Gastroesophageal sphincter (tissue), 4 donors: Measurements from ENCODE around the gene CLDN20. TPM values are rescaled to one million over a fixed set of nuclear protein-coding genes. Genes with fewer than 3 reads are reported as not detected.
A peak's percentile ranks its signal among the peaks of the same experiment; 100 is the strongest.
"Not testable (repeated sequence)": the region's sequence is repeated elsewhere in the genome, so short reads cannot be mapped to it uniquely, and the experiment has no call there.

Source experiments
- ATAC-seq: fragments of 150-250 bp; one replicate; pipeline ENCODE4 v1.9.1; 2016; ENCODE audit warnings: mild to moderate bottlenecking, moderate library complexity
- H3K27ac ChIP-seq, 4 donors: fragments of 200-600 bp; sonication (generic) in 3 of 4; 1 replicate in 3 of 4; 2 replicates in 1 of 4; pipeline ENCODE4 v1.5.1; 2016 to 2019
- H3K27me3 ChIP-seq: fragments of 200-600 bp; sonication (generic); one replicate; pipeline ENCODE4 v1.5.1; 2019
- H3K36me3 ChIP-seq, 2 donors: fragments of 200-600 bp; sonication (generic); one replicate each; pipeline ENCODE4 v1.5.1; 2019; ENCODE audit warnings: control low read depth in 1 of 2
- H3K4me1 ChIP-seq, 3 donors: fragments of 200-600 bp; sonication (generic); 1 replicate in 2 of 3; 2 replicates in 1 of 3; pipeline ENCODE4 v1.5.1; 2016 to 2019; ENCODE audit warnings: control low read depth in 2 of 3
- H3K4me3 ChIP-seq, 2 donors: fragments of 200-600 bp; sonication (generic); one replicate each; pipeline ENCODE4 v1.5.1; 2019; ENCODE audit warnings: mild to moderate bottlenecking in 1 of 2, moderate library complexity in 1 of 2
- H3K9me3 ChIP-seq, 3 donors: fragments of 200-600 bp; sonication (generic); one replicate each; pipeline ENCODE4 v1.5.1; 2017 to 2019; ENCODE audit warnings: control low read depth in 2 of 3
- CTCF ChIP-seq, 4 experiments: fragments of 200-600 bp in 2 of 4; fragments of 450-650 bp in 2 of 4; sonication (generic) in 1 of 4; IDR thresholded peaks; one replicate each; pipeline ENCODE4 v1.5.1; 2017 to 2019; ENCODE audit warnings: antibody characterized with exemption in 4 of 4, mild to moderate bottlenecking in 2 of 4, moderate library complexity in 2 of 4
- EP300 ChIP-seq: sonication (generic); formaldehyde crosslinking; IDR thresholded peaks from one replicate; pipeline ENCODE4 v1.6.1; 2017; ENCODE audit warnings: antibody characterized with exemption, mild to moderate bottlenecking
- POLR2A ChIP-seq, 2 donors: fragments of 450-650 bp; IDR thresholded peaks; one replicate each; pipeline ENCODE4 v1.6.1; 2017; ENCODE audit warnings: antibody characterized with exemption in 2 of 2, mild to moderate bottlenecking in 2 of 2, moderate library complexity in 1 of 2
- POLR2AphosphoS5 ChIP-seq: sonication (generic); formaldehyde crosslinking; IDR thresholded peaks from one replicate; pipeline ENCODE4 v1.6.1; 2017; ENCODE audit warnings: antibody characterized with exemption
- WGBS, 2 donors: methylation state at CpG; one replicate each; pipeline ENCODE4 v1.1.5; 2018; ENCODE audit warnings: low coverage in 1 of 2; 5-methylcytosine and 5-hydroxymethylcytosine counted together
- total RNA-seq, 4 donors: library from RNA; depleted of rRNA; stranded (reverse); fragments of >200 nt; gene quantifications; one replicate each; pipeline ENCODE4 v1.1.0, GENCODE V29; 2016

Gene CLDN20
- total RNA-seq, 4 donors from 2014 or later, result 0.27 TPM; not detected in 3

GRCh38 chr6:155227046-155227445, 36.8 kb upstream of the CLDN20 start:
- no peaks in the 10 kb centered on the region for H3K36me3 ChIP-seq
- H3K9me3 ChIP-seq, result no peaks in the 10 kb centered on the region
- WGBS, 2 donors, result 97 to 100% methylated on average over 3 to 4 of the region's 4 CpGs
- H3K27ac ChIP-seq, result peak overlapping the region in 1 of 4 donors; percentile 79
- peaks cover 0 to 25% (median 4%) of the 10 kb centered on the region in 3 donors for H3K4me1 ChIP-seq
- ATAC-seq, result no peak
- TF ChIP-seq POLR2A (IDR thresholded peaks at IDR 0.05) (no peak), CTCF (IDR thresholded peaks at IDR 0.05) (no peak), POLR2AphosphoS5 (no peak), EP300 (no peak)
- no peak overlapping the region for H3K4me3 ChIP-seq
- no peaks in the 10 kb centered on the region for H3K27me3 ChIP-seq

- TF ChIP-seq EP300, result no peak
- TF ChIP-seq POLR2AphosphoS5, result no peak
- no peak for TF ChIP-seq CTCF (IDR thresholded peaks at IDR 0.05)
- TF ChIP-seq POLR2A (IDR thresholded peaks at IDR 0.05), result peak in 1 of 2 donors; percentile 12
- 31 to 49% methylated on average over 5 to 10 of the region's 13 CpGs for WGBS, 2 donors
- Histone ChIP-seq H3K4me3 (no peak overlapping the region), H3K9me3 (no peaks in the 10 kb centered on the region), H3K4me1 (peaks cover 0 to 39% (median 4%) of the 10 kb centered on the region in 3 donors), H3K36me3 (no peaks in the 10 kb centered on the region), H3K27me3 (no peaks in the 10 kb centered on the region), H3K27ac (peak overlapping the region; percentile 51 to 80 (median 76))
- peak; percentile 52 for ATAC-seq
These were observed 35.2 kb upstream of the CLDN20 start for GRCh38 chr6:155228546-155229166.

- not testable (repeated sequence) for H3K36me3 ChIP-seq, H3K9me3 ChIP-seq, H3K4me3 ChIP-seq, H3K27me3 ChIP-seq, ATAC-seq
- 89 to 94% methylated on average over 4 of the region's 4 CpGs for WGBS, 2 donors
- Histone ChIP-seq H3K27ac (peak overlapping the region in 2 of 4 donors; percentile 66 to 79), H3K4me1 (peaks cover 0 to 53% (median 4%) of the 10 kb centered on the region in 3 donors)
These were observed 32.8 kb upstream of the CLDN20 start for GRCh38 chr6:155230975-155231374.

GRCh38 chr6:155232848-155233247, 31.0 kb upstream of the CLDN20 start:
- Histone ChIP-seq H3K27me3 (no peaks in the 10 kb centered on the region), H3K9me3 (no peaks in the 10 kb centered on the region), H3K36me3 (no peaks in the 10 kb centered on the region), H3K4me1 (peaks cover 0 to 45% (median 4%) of the 10 kb centered on the region in 3 donors), H3K27ac (peak overlapping the region in 3 of 4 donors; percentile 66 to 79 (median 75)), H3K4me3 (no peak overlapping the region)
- ATAC-seq, result peak; percentile 33
- no peak for TF ChIP-seq POLR2AphosphoS5
- no peak for TF ChIP-seq EP300
- TF ChIP-seq POLR2A (IDR thresholded peaks at IDR 0.05), result no peak
- no peak for TF ChIP-seq CTCF (IDR thresholded peaks at IDR 0.05)
- 10 to 43% methylated on average over 2 to 6 of the region's 6 CpGs for WGBS, 2 donors

- TF ChIP-seq POLR2A (IDR thresholded peaks at IDR 0.05) (no peak), POLR2AphosphoS5 (no peak), CTCF (IDR thresholded peaks at IDR 0.05) (no peak), EP300 (no peak)
These were observed 29.6 kb upstream of the CLDN20 start for GRCh38 chr6:155234167-155234566.

More at GRCh38 chr6:155234167-155234566, 29.6 kb upstream of the CLDN20 start:
- Histone ChIP-seq H3K36me3 (no peaks in the 10 kb centered on the region), H3K4me3 (no peak overlapping the region), H3K9me3 (no peaks in the 10 kb centered on the region), H3K4me1 (peaks cover 0 to 31% (median 2%) of the 10 kb centered on the region in 3 donors), H3K27ac (peak overlapping the region in 3 of 4 donors; percentile 52 to 79 (median 66)), H3K27me3 (no peaks in the 10 kb centered on the region)
- ATAC-seq, result no peak
- 92 to 94% methylated on average over 1 to 3 of the region's 4 CpGs for WGBS, 2 donors
